ENCODE results near the gene PTPRE. TPM values are rescaled to one million over a fixed set of nuclear protein-coding genes. Genes with fewer than 3 reads are reported as not detected.

PTPRE gene
- total and polyA plus RNA-seq, 2 of the 4 experiments (the other 2 are of a cell fraction) = 0.34 to 0.54 TPM

DNA sequence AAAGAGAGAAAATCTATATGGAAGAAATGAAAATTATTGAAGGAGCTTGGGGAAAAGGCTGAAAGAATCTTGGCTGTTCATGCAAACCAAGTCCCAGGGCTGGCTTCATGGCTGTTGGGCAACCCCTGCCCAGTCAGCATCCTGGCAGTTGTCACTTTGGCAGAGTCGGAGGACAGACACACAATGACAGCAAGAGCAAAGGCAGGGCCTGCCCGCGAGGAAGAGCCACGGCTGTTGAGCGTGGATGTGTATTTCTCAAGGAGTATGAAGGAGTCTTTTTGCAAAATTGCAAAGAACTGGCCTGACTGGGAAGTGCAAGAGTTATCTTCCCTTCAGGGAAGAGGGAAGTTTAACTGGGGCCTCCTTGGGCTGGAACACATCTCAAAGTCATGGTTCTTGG, 11.7 kb downstream of the PTPRE start:
- Histone ChIP-seq H2AK9ac (replicated peaks; ENCODE audit: low read depth, low read length, poor library complexity) (no peak overlapping the region), H3K79me1 (ENCODE audit: low read depth in 1 of 2, low read length in 2 of 2) (no peaks in the 10 kb centered on the region; a peak in 1 of 4 replicates), H3K4me2 (ENCODE audit: low read depth, low read length) (no peak overlapping the region), H3K4me3 (ENCODE audit: insufficient read depth, low read depth, low read length) (no peak overlapping the region), H2AK5ac (ENCODE audit: low read depth, low read length) (no peak overlapping the region), H3K27ac (ENCODE audit: insufficient read depth, low read length) (no peak overlapping the region), H3K56ac (ENCODE audit: extremely low read depth, insufficient read depth, low read length) (no peak overlapping the region), H3K27me3 (ENCODE audit: control insufficient read depth, insufficient read depth, low read length) (no peaks in the 10 kb centered on the region), H2BK15ac (ENCODE audit: low read depth, low read length) (no peak overlapping the region), H3K14ac (replicated peaks; ENCODE audit: low read depth, low read length) (no peak overlapping the region), H3K4me1 (ENCODE audit: control insufficient read depth, insufficient read depth, low read length) (peaks cover 5% of the 10 kb centered on the region; the same call in 1 of the 2 replicates), H2BK20ac (ENCODE audit: low read depth, low read length) (no peak overlapping the region), H3K36me3 (ENCODE audit: control insufficient read depth, insufficient read depth, low read length) (no peaks in the 10 kb centered on the region), H3K9me3 (ENCODE audit: control insufficient read depth, insufficient read depth, low read length) (no peaks in the 10 kb centered on the region), H3K18ac (ENCODE audit: low read depth, low read length) (no peak overlapping the region), H4K20me1 (ENCODE audit: insufficient read depth, low read length) (no peaks in the 10 kb centered on the region), H2BK5ac (ENCODE audit: low read depth, low read length, poor library complexity, severe bottlenecking) (no peak overlapping the region), H3K9me1 (ENCODE audit: insufficient read depth, low read length) (no peaks in the 10 kb centered on the region; the same call in 1 of the 2 replicates), H4K5ac (ENCODE audit: low read depth, low read length) (no peak overlapping the region), H2BK120ac (ENCODE audit: low read depth, low read length) (no peak overlapping the region), H4K8ac (ENCODE audit: low read depth in 2 of 2, low read length in 2 of 2) (no peak overlapping the region), H4K91ac (ENCODE audit: insufficient read depth, low read depth, low read length) (no peak overlapping the region), H3K4ac (ENCODE audit: low read depth, low read length) (no peak overlapping the region), H3K23ac (ENCODE audit: low read depth, low read length) (no peak overlapping the region), H3K9ac (ENCODE audit: low read depth, low read length) (no peak overlapping the region), H2AFZ (replicated peaks; ENCODE audit: low read length, poor library complexity) (no peak overlapping the region)
- dilution Hi-C loops (cut with HindIII; ENCODE audit: low sequenced_read_pairs, unreplicated experiment) (no loop called here), intact Hi-C loops (cut with micrococcal nuclease) (no loop called here), in situ Hi-C loops (cut with MboI; ENCODE audit: low sequenced_read_pairs) (no loop called here)
- 92% methylated on average over 5 of the region's 5 CpGs; no CpG with 5 or more reads in 1 of the 2 experiments for WGBS, 2 experiments (ENCODE audit: extremely low coverage in 2 of 2, insufficient read length in 1 of 2)
- TF ChIP-seq, protein P1, sequence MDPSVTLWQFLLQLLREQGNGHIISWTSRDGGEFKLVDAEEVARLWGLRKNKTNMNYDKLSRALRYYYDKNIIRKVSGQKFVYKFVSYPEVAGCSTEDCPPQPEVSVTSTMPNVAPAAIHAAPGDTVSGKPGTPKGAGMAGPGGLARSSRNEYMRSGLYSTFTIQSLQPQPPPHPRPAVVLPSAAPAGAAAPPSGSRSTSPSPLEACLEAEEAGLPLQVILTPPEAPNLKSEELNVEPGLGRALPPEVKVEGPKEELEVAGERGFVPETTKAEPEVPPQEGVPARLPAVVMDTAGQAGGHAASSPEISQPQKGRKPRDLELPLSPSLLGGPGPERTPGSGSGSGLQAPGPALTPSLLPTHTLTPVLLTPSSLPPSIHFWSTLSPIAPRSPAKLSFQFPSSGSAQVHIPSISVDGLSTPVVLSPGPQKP (IDR thresholded peaks at IDR 0.05; ENCODE audit: borderline replicate concordance, low read depth, low read length) = no peak
- ATAC-seq (ENCODE audit: low read depth) (no peak), DNase-seq (no peak)
- CTCF ChIA-PET = interaction anchor here (0.6 kb wide), 1 partner anchor 291 kb away, joined by 4 read pairs; no protein-coding TSS in a partner anchor
- POLR2A ChIA-PET (ENCODE audit: unreplicated experiment) = no interaction called here
- no TSS peak for BruUV-seq (replicated peaks)
